Measurements from ENCODE around the gene SAMD11.
A peak's percentile ranks its signal among the peaks of the same experiment; 100 is the strongest.

The SAMD11 gene

DNA sequence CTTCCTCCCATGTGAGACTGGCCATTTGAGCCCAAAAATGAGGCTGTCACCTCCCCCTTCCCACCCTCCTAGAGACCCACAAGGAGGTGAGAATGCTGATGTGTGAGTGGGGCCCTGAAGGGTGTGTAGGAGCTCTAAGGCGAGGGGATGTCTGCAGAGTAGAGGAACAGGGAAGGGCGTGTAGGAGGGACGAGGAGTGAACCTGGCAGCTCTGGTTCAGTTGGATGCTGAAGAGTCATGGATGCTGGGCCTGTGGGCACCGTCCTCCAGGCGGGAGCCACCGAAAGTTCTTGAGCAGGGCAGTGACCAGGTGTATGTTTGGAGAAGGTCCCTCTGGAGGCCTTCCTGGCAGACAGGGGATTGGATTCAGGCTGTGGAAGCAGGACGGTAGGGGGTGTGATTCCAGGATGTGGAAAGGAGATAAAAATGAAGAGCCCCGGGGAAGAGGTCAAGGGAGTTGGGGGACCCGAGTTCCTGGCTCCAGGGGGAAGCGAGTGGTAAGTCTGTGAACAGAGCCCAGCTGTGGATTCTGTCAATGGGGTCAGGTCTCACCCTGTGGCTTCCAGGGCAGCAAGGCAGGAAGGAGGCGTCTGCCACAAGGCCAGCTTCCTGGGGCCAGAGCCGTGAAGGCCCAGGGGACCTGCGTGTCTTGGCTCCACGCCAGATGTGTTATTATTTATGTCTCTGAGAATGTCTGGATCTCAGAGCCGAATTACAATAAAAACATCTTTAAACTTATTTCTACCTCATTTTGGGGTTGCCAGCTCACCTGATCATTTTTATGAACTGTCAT is 7.9 kb downstream of the SAMD11 start:
- DNase-seq (ENCODE audit: low read depth, low spot score): no peak

DNA sequence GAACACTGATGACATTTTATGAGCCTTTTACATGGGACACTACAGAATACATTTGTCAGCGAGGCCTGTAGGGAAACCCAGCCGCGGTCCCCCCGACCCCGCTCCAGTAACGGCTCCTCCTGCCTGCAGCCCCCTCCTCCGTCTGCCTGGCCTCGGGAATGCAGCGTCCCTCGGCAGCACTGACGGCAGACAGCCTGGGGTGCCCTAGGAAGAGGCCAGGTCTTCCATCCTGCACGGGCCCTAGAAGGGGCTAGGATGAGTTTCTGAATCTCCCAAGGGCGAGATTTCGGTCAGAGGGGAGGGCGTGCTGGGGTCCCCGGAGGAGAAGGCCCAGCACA is 8.4 kb downstream of the SAMD11 start:
- no peak for DNase-seq (ENCODE audit: low read depth, low spot score)

DNA sequence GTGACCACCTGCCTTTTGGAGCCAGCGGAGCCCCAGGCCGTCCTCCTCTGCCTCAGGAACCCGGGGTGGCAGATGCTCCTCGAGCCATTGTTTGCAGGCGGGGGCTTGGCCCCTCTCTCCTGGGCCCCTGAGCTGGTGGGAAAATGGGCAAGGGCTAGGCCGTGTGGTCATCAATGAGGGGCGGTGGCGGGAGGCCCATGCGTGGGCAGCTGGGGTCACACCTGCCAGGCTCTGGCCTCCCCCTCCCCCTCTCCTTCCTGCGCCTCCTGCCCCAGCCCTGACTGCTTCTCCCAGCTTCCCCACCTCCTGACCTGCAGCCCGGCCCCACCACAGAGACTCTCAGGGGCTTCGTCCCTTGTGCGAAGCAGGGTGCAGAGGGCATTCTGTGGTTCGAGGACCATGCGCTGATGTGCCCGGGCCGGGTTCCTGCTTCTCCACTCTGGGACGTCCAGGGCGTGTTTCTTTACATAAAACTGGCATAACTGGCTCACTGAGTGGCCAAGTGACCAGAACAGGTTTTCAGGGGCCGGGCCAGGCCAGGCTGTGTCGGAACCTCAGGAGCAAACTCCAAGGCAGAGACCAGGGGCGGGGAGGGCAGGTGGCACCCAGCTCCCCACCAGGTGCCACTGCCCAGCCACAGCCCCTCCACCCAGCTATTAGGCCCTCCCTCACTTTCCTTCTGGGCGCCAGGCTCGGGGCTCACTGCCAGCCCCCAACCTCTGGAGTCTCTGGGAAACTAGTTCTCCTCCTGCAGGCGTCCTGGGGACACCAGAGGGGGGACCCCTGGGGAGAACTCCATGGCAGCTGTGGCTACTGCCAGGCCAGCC is 9.3 kb downstream of the SAMD11 start:
- no peak for DNase-seq (ENCODE audit: low read depth, low spot score)

DNA sequence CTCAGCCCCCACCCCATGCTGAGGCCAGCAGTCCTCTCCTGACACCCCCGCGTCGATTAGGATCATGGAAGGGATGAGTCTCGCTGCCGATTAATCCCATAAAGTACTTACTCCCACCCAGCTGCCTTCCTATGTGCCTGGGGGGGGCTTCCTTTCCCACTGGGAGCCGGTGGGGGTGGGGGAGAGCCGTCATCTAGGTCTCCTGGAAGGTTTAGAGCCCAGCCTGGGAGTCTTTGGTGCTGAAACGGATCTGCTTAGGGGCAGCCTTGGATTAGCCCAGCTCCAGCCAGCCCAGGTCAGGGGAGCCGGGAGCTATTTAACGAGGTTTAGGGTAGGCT is 9.8 kb downstream of the SAMD11 start:
- DNase-seq (ENCODE audit: low read depth, low spot score): no peak

DNA sequence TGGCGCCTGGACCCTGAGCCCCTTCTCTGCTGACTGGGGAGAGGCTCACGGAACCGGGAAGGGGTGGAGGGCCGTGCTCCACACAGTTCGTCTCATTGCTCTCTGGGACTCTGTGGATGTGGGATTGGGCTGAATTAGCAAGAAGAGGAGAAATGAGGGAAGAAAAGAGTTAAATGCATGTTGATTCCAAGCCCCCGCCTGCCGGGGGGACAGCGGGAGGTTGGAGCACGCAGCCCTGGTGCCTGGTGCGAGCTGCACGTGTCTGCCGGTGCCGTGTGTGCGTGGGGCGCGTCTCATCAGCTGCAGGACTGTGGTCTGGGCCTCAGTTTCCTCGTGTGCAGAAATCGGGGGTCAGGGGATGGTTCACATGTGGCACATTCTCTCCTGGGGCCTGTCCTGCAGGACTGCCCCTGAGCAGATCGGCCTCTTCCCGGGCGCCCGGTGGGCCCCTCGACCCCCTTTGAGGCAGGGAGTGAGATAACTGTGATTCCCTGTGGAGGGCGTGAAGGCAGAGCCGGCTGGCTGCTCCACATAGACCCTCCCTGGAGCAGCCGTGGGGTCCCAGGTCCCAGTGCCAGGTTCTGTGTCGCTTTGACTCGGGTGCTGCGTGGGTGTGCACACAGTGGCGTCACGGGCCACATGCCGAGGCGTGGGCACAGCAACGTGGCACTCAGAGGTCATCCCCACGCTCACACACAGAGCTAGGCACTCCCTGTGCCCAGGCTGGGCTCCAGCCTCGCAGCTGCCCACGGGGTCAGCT is 11.4 kb downstream of the SAMD11 start:
- no peak for DNase-seq (ENCODE audit: low read depth, low spot score)

DNA sequence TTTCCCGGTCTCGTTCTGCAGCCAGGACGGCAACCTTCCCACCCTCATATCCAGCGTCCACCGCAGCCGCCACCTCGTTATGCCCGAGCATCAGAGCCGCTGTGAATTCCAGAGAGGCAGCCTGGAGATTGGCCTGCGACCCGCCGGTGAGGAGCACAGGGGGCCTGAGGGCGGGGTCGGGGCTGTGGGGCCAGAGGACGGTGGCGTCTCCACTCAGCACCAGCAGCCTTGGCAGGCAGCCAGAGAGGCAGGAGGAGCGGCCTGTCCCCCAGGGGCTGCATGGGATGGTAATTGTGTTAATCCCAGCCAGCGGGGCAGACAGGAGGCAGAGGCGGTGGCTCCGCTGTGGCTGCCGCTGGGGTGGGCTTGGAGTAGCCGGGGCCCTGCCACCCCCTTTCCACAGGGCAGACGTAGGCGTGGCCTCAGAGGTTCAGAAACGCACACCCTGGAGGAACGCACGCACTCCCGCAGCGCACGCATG is 12.1 kb downstream of the SAMD11 start:
- DNase-seq (ENCODE audit: low read depth, low spot score): peak; percentile 63

DNA sequence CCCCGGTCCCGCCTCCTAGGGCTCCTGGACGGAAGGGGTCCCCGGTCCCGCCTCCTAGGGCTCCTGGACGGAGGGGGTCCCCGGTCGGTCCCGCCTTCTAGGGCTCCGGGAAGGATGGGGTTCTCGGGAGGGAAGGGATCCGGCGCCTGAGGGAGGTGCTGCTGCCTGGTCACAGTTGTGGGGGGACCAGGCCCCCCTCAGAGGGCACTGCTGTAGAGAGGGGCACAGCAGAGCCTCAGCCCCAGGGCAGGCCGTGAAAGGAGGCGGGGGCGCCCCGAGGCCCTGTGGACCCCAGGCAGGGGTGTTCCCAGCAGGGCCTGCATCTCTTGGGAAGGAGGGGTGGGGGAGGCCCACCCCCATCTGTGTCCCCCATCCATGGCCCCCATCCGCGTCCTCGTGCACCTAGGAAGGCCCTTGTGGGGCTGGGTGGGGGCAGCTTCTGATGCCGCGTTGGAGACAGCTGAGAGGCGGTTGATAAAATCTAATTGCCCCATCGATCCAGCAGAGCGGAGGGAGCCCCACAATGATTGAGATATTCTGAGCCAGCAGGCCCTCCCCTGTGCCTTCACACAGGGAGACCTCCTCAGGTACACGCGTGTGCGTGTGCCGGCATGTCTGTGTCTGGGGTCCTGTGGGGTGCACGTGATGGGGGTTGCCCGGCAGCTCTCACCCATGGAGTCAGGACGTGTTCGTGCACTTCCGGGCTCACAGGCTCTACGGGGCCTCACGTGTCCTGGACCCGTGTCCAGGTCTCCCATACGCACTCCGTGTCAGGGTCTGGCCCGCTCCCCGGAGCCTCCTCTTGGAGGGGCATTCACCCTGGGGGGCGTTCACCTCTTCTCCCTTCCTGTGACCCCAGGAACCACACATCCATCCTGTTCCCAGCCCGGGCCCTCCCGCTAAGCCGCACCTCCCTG is 12.9 kb downstream of the SAMD11 start:
- DNase-seq (ENCODE audit: low read depth, low spot score): no peak

DNA sequence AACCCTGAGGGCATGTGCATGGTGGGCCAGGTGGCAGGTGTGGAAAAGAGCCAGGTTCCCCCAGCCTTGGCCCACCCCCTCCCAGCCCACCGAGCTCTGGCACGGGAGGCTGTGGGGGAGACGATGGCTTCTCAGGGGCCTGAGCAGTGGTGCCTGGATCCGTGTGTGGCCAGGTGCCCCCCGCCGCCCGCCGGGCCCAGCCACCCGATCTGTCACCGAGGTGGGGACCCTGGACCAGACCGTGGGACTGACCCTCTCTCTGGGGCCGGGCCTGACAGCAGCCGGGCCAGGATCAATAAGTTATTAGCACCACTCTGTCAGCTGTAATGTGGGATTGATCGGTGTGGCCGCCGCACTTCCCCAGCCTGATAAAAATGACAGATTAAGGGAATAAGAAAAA is 13.8 kb downstream of the SAMD11 start:
- no peak for DNase-seq (ENCODE audit: low read depth, low spot score)

DNA sequence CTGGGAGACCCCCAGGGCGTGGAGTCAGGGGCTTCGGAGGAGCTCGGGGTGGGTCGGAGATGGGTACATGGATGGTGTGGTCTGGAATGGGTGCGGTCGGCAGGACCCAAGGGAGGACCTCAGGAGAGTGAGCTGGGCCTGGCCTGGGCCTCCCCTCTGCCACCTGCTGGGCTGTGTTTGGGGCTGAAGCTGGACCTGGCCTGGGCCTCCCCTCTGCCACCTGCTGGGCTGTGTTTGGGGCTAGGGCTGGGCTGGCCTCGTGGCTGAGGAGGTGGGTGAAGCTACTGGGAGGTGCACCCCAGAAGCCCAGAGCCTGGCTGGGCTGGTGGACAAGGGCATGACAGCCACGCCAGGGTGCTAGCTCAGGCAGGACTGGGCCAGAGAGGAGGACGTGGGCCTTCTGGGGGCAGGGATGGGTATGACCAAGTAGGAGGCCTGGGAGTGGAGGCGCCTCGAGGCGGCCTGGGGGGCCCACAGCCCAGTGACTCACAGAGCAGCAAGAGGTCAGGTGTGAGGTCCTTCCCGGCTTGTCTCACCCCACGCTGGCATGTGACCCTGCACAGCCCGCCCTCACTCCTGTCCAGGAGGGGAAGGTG is 14.5 kb downstream of the SAMD11 start:
- no peak for DNase-seq (ENCODE audit: low read depth, low spot score)

DNA sequence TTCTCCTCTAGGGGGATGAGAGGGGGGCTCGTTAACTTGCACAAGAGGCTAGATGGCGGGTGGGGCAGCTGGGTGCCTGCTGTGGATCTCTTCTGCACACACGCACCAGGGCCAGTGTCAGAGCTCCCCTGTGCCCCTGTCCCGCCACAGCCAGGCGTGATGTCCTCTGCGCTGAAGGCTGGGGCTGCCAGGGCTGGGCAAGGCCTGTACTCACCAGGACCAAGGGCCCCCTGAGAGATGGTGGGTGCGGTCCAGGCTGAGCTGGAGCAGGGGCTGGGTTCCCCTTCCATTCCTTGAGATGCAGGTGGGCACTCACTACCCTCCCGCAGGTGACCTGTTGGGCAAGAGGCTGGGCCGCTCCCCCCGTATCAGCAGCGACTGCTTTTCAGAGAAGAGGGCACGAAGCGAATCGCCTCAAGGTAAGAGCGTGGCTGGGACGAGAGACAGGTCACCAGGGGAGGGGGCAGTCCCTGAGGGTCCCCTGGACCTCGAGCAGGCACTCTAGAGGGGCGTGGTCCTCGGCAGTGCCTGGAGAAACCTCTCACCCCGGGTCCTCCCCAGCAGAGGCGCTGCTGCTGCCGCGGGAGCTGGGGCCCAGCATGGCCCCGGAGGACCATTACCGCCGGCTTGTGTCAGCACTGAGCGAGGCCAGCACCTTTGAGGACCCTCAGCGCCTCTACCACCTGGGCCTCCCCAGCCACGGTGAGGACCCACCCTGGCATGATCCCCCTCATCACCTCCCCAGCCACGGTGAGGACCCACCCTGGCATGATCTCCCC is 15.2 kb downstream of the SAMD11 start:
- DNase-seq (ENCODE audit: low read depth, low spot score): peak; percentile 58

DNA sequence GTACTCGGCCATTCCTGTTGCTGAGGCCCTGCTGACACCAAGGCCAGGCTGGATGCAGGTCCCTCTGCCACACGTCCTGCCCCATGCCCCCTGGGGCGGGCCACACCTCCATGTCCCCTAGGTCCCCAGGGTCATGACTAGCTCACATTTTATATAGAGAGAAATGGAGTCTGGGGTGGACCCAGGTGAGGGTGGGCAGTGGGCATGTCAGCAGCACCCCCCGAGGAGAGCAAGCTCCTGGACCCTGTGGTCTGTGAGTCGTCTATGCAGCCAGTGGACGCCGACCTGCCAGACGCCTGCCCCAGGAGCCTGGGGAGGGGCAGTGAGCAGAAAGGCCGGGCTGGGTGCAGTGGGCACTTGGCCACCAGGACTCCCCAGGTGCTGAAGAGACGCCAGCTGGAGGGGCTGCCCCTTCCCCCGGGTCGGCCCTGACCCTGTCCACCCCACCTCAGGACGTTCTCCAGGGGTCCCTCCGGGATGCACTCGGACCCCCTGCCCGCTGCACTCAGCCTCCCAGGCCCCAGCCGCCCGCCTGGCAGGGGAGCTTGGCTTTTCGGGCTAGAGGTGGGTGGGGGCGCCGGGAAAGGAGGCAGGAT is 15.9 kb downstream of the SAMD11 start:
- DNase-seq (ENCODE audit: low read depth, low spot score): no peak

DNA sequence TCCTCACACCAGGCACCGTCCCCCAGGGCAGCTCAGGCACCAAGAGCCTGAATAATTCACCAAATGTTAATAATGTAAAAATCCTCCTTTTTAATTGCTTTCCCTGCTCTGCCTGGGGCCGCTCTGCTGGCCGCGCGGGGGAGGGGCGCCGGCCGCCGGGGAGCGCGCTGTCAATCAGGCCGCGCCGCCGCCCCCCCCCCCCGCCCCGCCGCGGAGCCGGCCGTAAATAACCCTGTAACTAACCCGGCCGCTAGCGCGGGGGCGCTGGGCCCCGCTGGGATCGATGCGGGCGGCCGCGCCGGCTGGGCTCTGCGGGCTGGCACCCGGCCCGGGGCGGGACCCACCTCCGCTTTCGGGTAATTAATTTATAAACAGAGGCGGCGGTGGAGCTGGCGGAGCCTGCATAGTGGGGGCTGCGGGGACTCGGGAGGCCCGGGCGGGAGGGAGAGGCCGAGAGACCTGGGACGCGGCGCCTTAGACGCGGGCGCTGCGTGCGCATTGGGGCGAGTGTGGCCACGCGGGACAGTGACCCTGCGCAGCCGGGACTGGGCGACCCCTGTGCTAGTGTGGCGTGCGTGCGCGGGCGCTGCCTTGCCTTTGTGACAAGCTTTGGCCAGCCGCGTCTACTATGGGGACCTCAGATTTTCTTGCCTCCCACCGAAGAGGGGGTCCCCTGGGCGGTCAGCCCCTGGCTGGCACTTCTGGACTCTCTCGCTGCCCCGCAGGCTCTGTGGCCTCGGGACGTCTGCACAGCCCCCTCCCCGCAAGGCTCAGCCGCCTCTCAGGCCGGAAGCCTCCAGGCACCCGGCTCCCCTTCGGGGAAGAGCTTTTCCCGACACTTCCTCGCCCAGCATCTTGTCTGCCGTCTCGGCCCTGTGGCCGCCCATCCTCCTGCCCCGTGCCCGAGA is 16.6 kb downstream of the SAMD11 start:
- peak; percentile 63 for DNase-seq (ENCODE audit: low read depth, low spot score)

DNA sequence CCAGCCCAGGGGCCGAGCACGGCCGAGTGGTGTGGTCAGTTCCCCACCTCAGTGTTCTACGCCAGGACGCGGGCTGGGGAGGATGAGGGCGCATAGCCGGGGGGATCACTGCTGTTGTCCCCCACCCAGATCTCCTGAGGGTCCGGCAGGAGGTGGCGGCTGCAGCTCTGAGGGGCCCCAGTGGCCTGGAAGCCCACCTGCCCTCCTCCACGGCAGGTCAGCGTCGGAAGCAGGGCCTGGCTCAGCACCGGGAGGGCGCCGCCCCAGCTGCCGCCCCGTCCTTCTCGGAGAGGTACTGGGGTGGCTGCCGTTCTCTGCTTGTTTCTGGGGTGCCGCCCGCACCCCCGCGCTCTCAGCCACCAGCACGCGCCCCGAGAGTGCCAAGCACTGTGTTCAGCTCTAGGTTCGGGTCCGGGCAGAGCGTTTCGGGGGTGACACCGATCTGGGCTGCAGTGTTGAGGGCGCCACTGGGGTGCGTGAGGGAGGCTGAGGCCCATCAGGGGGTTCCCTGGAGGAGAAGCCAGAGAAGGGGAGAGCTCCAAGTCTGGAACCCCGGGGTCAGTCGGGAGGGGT is 17.4 kb downstream of the SAMD11 start:
- no peak for DNase-seq (ENCODE audit: low read depth, low spot score)

DNA sequence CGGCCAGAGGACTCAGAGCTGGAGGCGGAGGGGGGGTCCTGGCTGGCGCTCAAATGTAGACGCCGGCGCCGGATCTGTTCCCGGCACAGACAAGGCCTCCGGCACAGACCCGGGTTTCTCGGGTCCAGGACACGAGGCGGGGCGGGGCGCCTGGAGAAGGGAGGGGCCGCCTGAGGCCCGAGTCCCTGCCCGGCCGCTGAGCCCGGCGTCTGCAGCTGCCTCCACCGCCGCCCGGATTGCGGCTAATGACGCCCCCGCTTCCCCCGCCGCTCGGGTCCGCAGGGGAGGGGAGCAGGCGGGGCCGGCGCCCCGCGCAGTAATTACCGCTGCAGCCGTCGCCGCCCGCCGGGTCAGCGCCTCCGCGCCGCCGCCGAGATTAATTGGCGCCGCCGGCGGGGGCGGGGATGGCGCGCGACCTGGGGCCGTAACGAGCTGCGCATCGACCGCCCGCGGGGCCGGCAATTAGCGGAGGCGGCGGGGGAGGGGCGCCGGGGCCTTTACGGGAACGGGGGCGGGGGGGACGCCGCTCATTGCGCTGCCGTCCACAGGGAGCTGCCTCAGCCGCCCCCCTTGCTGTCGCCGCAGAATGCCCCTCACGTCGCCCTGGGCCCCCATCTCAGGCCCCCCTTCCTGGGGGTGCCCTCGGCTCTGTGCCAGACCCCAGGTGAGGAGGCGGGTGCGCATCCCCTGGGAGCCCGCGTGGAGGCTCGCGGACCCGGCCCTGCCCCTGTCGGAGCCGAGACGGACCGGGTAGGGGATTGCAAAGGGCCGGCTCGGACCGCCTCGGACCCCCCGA is 18.1 kb downstream of the SAMD11 start:
- peak; percentile 94 for DNase-seq (ENCODE audit: low read depth, low spot score)

DNA sequence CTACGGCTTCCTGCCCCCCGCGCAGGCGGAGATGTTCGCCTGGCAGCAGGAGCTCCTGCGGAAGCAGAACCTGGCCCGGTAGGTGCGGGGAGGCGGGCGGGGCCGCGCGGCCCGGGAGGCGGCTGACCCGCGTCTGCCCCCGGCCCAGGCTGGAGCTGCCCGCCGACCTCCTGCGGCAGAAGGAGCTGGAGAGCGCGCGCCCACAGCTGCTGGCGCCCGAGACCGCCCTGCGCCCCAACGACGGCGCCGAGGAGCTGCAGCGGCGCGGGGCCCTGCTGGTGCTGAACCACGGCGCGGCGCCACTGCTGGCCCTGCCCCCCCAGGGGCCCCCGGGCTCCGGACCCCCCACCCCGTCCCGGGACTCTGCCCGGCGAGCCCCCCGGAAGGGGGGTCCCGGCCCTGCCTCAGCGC is 18.7 kb downstream of the SAMD11 start:
- no peak for DNase-seq (ENCODE audit: low read depth, low spot score)

DNA sequence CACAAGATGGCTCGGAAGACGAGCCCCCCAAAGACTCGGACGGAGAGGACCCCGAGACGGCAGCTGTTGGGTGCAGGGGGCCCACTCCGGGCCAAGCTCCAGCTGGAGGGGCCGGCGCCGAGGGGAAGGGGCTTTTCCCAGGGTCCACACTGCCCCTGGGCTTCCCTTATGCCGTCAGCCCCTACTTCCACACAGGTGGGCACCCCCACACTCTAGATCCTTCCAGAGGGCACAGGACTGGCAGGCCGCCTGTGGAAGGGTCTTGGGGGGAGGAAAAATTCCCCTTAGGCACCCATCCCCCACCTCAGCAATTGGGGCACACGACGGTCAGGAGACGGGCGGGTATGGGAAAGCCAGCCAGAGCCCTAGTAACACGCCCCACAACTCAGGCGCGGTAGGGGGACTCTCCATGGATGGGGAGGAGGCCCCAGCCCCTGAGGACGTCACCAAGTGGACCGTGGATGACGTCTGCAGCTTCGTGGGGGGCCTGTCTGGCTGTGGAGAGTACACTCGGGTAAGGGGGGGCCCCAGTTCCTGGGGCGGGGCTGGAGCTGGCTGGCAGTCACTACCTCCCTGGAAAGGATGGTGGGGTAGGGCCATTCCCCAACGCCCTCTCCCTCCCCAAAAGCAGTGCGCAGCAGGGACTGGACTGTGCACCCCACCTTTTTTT is 19.3 kb downstream of the SAMD11 start:
- no peak for DNase-seq (ENCODE audit: low read depth, low spot score)
